GM18526 (cell line): ENCODE results near the gene OPRM1.

Experiments used
- POLR2A ChIP-seq: IDR thresholded peaks from 3 replicates; pipeline ENCODE4 v1.6.1; 2011; ENCODE audit not compliant: insufficient read length; ENCODE audit errors: extremely low read depth

Gene OPRM1

GRCh38 chr6:154213782-154214181 is 174.7 kb downstream of the OPRM1 start:
- no peak for TF ChIP-seq POLR2A

GRCh38 chr6:154218301-154218700 is 179.3 kb downstream of the OPRM1 start:
- no peak for TF ChIP-seq POLR2A

- no peak for TF ChIP-seq POLR2A
Observed at GRCh38 chr6:154218787-154219186, 179.7 kb downstream of the OPRM1 start.

DNA sequence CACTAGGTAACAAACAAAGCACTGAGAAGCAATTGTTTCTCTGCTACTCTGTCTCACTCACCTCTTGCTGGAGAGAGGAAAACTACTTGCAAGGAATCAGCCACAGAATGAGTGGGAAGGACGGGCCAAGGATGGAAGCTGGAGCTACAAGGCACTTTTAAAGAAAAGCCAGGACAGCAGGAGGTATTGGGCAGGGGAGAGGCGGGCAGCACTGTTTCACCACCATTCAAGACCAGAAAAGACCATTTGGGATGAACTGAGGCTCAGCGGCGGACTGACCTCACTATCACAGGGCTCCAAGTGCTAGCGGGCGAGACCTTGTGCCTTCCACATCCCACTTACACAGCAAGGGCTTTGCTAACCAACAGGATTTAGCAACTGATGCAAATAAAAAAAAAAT is 180.2 kb downstream of the OPRM1 start:
- no peak for TF ChIP-seq POLR2A

DNA sequence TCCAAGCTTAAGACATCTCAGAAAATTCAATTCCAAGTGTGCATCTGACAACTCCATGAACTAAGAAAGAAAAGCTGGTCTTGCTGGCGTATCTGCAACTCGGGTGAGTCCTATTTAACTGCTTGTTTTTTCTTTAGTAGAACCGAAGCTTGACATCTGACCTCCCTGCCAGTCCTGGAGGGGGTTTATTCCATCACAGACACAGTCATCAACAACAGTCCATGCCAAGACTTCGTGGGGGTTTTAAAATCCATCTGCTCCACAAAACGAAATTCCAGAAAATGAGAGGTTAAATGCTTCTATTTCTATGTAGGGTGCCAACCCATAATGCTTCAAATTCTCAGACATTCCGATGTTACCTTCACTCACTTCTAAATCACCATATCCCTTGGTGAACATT is 183.7 kb downstream of the OPRM1 start:
- no peak for TF ChIP-seq POLR2A

- TF ChIP-seq POLR2A, result no peak
Observed at GRCh38 chr6:154223296-154223695, 184.3 kb downstream of the OPRM1 start.

DNA sequence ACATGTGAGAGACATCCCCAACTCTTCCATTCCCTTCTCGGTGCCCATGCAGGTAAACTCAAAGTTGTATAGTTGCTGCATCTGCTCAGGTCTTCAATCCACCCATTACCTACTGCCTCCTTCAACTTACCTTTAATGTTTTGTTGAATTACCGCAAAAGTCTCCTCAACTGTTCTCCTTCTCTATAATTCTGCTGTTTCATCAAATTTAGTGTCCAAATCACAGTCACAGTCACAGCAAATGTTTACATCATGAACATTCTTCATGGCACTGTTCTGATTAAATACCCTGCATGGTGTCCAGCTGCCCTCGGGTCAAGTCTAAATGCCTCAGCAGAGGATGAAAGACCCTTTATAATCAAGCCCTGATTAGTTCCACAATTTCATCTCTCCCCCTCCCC is 187.4 kb downstream of the OPRM1 start:
- no peak for TF ChIP-seq POLR2A

- TF ChIP-seq POLR2A, result no peak
Observed at GRCh38 chr6:154227862-154228520, 189.0 kb downstream of the OPRM1 start.

DNA sequence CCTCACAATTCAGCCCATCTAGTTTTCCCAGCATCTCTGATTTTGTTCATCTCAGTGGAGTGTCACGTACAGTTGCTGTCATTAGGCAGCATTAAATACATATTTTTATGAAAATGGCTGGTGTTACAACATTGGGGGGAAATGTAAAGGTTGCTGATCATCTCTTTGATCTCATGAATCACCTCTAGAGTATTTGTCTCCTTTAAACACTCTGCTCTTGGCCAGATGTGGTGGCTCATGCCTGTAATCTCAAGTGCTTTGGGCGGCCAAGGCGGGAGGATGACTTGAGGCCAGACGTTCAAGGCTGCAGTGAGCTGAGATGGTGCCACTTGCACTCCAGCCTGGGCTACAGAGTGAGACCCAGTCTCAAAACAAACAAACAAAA is 189.5 kb downstream of the OPRM1 start:
- TF ChIP-seq POLR2A, result no peak

GRCh38 chr6:154229786-154230185 is 190.7 kb downstream of the OPRM1 start:
- no peak for TF ChIP-seq POLR2A

GRCh38 chr6:154230393-154230792 is 191.4 kb downstream of the OPRM1 start:
- TF ChIP-seq POLR2A, result no peak

DNA sequence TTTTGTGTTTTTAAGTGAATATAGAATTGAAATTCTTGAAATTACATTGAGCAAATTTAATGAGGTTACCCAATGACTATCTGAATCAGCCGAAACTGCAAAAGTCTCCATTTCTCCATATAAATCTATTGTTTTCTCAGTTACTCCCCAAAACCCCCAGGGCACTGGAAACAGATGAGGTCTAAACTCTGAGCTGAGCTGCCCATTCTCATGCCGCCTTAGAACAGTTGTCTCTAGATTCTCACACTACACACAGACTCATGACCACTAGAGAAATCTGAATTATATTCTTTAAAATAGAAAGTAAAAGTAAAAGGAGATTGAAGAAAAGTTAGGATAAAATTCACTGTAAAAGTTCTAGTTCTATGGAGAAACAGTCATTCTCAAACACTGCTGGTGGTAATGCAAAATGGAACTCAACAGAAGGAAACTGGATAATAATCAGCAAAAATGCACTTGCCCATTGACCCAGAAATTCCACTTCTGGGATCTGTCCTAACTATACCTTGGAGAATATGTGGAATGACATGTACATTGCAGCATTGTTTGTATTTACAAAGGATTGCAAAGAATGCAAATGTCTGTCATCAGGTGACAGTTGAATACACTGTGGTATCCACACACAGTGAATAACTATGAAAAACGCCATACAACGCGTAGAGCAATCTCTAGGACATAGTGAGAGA is 192.0 kb downstream of the OPRM1 start:
- no peak for TF ChIP-seq POLR2A

DNA sequence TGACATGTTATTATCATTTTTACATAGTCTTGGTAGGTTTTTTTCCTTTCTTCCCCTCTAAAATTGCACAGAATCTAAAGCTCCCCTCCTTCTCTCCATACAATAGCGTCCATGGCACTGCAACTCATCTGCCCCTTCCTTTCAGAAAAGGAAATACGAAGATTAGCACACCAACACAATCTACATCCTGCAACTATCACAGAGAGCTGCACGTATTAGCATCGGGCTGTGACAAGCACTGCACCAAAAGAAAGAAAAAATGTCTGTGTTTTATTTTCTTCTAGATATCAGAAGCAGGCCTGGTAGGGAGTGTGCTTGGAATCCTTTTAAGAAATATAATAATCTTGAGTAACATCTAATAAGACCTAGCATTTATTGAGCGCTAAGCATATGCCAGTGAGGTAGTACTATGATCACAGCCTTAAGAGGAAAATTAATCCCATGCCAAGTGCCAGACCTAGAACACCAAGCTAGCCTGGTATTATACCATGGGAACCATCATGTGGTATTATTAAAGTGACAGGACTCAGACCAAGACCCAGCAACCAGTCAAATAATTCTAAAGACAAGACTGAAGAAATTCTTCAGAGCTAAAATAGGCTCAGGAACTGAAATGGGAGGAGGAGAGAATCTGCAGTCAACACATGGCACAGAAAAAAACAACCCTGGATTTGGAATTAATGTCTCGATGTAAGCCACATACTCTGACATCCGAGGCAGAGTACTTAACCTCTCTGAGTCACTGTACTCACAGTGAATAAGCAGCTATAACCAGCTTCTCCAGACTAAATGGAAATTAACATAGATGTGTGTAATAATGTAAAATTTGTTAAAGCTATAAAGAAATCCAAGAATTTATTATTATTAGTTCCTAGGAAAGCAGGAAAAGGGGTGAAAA is 193.2 kb downstream of the OPRM1 start:
- TF ChIP-seq POLR2A, result no peak

- TF ChIP-seq POLR2A, result no peak
Observed at GRCh38 chr6:154233383-154233782, 194.3 kb downstream of the OPRM1 start.

DNA sequence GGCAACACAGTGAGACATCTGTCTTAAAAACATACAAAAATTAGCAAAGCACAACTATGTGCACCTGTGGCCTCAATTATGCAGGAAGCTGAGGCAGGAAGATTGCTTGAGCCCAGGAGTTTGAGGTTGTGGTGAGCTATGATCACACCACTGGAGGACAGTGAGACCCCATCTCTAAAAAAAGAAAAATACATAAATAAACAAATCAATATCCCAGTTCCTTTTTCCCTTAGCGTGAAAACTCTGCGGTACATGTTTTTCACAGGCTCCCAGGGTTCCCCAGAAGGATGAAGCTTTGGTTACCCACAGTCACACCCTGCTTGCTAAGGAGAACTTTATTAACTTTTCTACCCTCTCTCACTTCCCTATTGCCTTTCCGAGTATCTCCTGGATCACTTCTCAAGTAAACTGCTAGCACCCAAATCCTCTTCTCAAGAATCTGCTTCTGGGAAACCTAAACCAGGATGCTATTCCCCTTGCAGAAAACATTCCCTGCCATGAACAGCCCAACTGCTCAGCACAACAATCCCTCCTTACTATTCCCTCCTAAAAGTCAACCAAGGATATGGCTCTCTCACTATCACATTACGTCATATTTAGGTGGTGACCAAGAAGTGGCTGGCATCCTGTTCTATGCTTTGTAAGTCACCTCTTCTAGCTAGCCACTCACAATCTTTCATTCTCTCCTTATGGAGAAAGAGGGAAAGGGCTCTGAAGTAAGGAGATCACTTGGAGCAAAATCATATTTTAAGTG is 195.2 kb downstream of the OPRM1 start:
- TF ChIP-seq POLR2A, result no peak
